Endodermal cell (in vitro differentiated cells): Measurements from ENCODE around the gene EXOC1L. TPM values are rescaled to one million over a fixed set of nuclear protein-coding genes. Genes with fewer than 3 reads are reported as not detected.

Experiments
- DNase-seq: peaks from one replicate; pipeline ENCODE4 v3.0.0-alpha.2; 2017
- H3K27ac ChIP-seq: 2 replicates; pipeline ENCODE4 v1.5.1; 2013; ENCODE audit warnings: mild to moderate bottlenecking, low read depth, low read length, moderate library complexity
- H3K27me3 ChIP-seq: 2 replicates; pipeline ENCODE4 v1.6.1; 2013; ENCODE audit warnings: mild to moderate bottlenecking, low read length, moderate library complexity; ENCODE audit not compliant: insufficient read depth, control insufficient read depth, poor library complexity, severe bottlenecking
- H3K36me3 ChIP-seq: 2 replicates; pipeline ENCODE4 v1.7.0; 2013; ENCODE audit warnings: mild to moderate bottlenecking, low read length, moderate library complexity; ENCODE audit not compliant: control insufficient read depth, insufficient read depth
- H3K4me1 ChIP-seq: one replicate; pipeline ENCODE4 v1.7.0; 2013; ENCODE audit warnings: low read length; ENCODE audit not compliant: control insufficient read depth, insufficient read depth
- H3K4me3 ChIP-seq: 2 replicates; pipeline ENCODE4 v1.5.1; 2013; ENCODE audit warnings: mild to moderate bottlenecking, low read length, moderate library complexity
- H3K9ac ChIP-seq: 2 replicates; pipeline ENCODE4 v1.6.1; 2013; ENCODE audit warnings: mild to moderate bottlenecking, low read length, moderate library complexity; ENCODE audit not compliant: poor library complexity, severe bottlenecking; ENCODE audit errors: extremely low read depth
- H3K9me3 ChIP-seq: 2 replicates; pipeline ENCODE4 v1.6.1; 2013; ENCODE audit warnings: mild to moderate bottlenecking, low read length, moderate library complexity; ENCODE audit not compliant: control insufficient read depth
- H3K27ac Mint-ChIP-seq: 2 replicates; pipeline ENCODE4 v1.8.0; 2020; ENCODE audit warnings: mixed read lengths
- H3K27me3 Mint-ChIP-seq: 2 replicates; pipeline ENCODE4 v1.8.0; 2021; ENCODE audit warnings: mild to moderate bottlenecking, mixed read lengths; ENCODE audit not compliant: insufficient read depth
- H3K36me3 Mint-ChIP-seq: 2 replicates; pipeline ENCODE4 v1.8.0; 2020; ENCODE audit warnings: low read depth, mixed read lengths
- H3K4me1 Mint-ChIP-seq: 2 replicates; pipeline ENCODE4 v1.8.0; 2020; ENCODE audit warnings: mixed read lengths
- H3K4me3 Mint-ChIP-seq: 2 replicates; pipeline ENCODE4 v1.8.0; 2020; ENCODE audit warnings: mild to moderate bottlenecking, moderate library complexity, mixed read lengths
- H3K9me3 Mint-ChIP-seq: 2 replicates; pipeline ENCODE4 v1.8.0; 2020; ENCODE audit warnings: mild to moderate bottlenecking, mixed read lengths
- CTCF ChIP-seq: fragments of 200-600 bp; sonication (generic); conservative IDR thresholded peaks from 2 replicates; pipeline ENCODE4 v1.5.0; 2021; ENCODE audit warnings: antibody characterized with exemption, mild to moderate bottlenecking
- WGBS, 2 experiments: methylation state at CpG; one replicate each; pipeline versions ENCODE4 v1.1.5 to v1.1.7; 2013; ENCODE audit warnings: missing lambda C conversion rate in 2 of 2, mixed read lengths in 1 of 2; ENCODE audit not compliant: insufficient coverage in 1 of 2, insufficient read length in 1 of 2; 5-methylcytosine and 5-hydroxymethylcytosine counted together
- total RNA-seq, 2 donors: library from RNA; stranded (reverse); fragmentation: NEBNext Ultra II Directional in 1 of 2; extraction: Animal tissue kit (Norgen Biotek cat#: 25700) in 1 of 2; gene quantifications; 2 replicates in 1 of 2; 3 replicates in 1 of 2; pipeline ENCODE4 v1.2.1, GENCODE V29; 2021

The EXOC1L gene
- total RNA-seq, 2 donors from 2014 or later: not detected

- Histone ChIP-seq H3K4me3 (no peak overlapping the region), H3K9ac (no peak overlapping the region), H3K9me3 (no peaks in the 10 kb centered on the region), H3K36me3 (no peaks in the 10 kb centered on the region), H3K27ac (no peak overlapping the region), H3K4me1 (no peaks in the 10 kb centered on the region), H3K27me3 (no peaks in the 10 kb centered on the region)
- whole genome bisulfite sequencing, 2 experiments: 94% methylated on average over 1 of the region's 1 CpG; no CpG with 5 or more reads in 1 of the 2 experiments
- no peak overlapping the region for H3K27ac Mint-ChIP-seq
- no peak for TF ChIP-seq CTCF
- no peaks in the 10 kb centered on the region for H3K36me3 Mint-ChIP-seq
- H3K27me3 Mint-ChIP-seq: no peaks in the 10 kb centered on the region
- H3K9me3 Mint-ChIP-seq: no peaks in the 10 kb centered on the region
- H3K4me3 Mint-ChIP-seq: no peak overlapping the region
- DNase-seq: no peak
- H3K4me1 Mint-ChIP-seq: peaks cover 3% of the 10 kb centered on the region
Observed at GRCh38 chr4:55781812-55782211, 37.8 kb upstream of the EXOC1L start.

- H3K9me3 Mint-ChIP-seq: no peaks in the 10 kb centered on the region
- H3K4me1 Mint-ChIP-seq: peaks cover 3% of the 10 kb centered on the region
- no peaks in the 10 kb centered on the region for H3K27me3 ChIP-seq
- no peak overlapping the region for H3K4me3 Mint-ChIP-seq
- H3K27ac ChIP-seq: no peak overlapping the region
- 94% methylated on average over 1 of the region's 1 CpG; no CpG with 5 or more reads in 1 of the 2 experiments for WGBS, 2 experiments
- H3K4me3 ChIP-seq: no peak overlapping the region
- TF ChIP-seq CTCF: no peak
- no peaks in the 10 kb centered on the region for H3K4me1 ChIP-seq
- no peak overlapping the region for H3K9ac ChIP-seq
- H3K36me3 ChIP-seq: no peaks in the 10 kb centered on the region
- H3K36me3 Mint-ChIP-seq: no peaks in the 10 kb centered on the region
- no peaks in the 10 kb centered on the region for H3K9me3 ChIP-seq
- no peaks in the 10 kb centered on the region for H3K27me3 Mint-ChIP-seq
- no peak overlapping the region for H3K27ac Mint-ChIP-seq
- no peak for DNase-seq
Observed at GRCh38 chr4:55783584-55783983, 36.0 kb upstream of the EXOC1L start.

GRCh38 chr4:55784747-55785146, 34.8 kb upstream of the EXOC1L start:
- Histone ChIP-seq H3K4me1 (no peaks in the 10 kb centered on the region), H3K9ac (no peak overlapping the region), H3K27ac (no peak overlapping the region), H3K4me3 (no peak overlapping the region), H3K36me3 (no peaks in the 10 kb centered on the region), H3K9me3 (no peaks in the 10 kb centered on the region), H3K27me3 (no peaks in the 10 kb centered on the region)
- no peak overlapping the region for H3K27ac Mint-ChIP-seq
- TF ChIP-seq CTCF: no peak
- H3K4me1 Mint-ChIP-seq: peaks cover 3% of the 10 kb centered on the region
- no peaks in the 10 kb centered on the region for H3K36me3 Mint-ChIP-seq
- peak; percentile 55 for DNase-seq
- H3K27me3 Mint-ChIP-seq: no peaks in the 10 kb centered on the region
- H3K9me3 Mint-ChIP-seq: no peaks in the 10 kb centered on the region
- H3K4me3 Mint-ChIP-seq: no peak overlapping the region
- 49 to 57% methylated on average over 3 to 4 of the region's 4 CpGs for WGBS, 2 experiments
